ENCODE data around the gene GABRB3.

Gene GABRB3

GRCh38 chr15:26772154-26773066 lies at the start of gene GABRB3:
GABRB3 (minus strand) TSS chr15:26773066.
- DNase-seq (ENCODE audit: low read depth in 2 of 2): no peak

GRCh38 chr15:26807517-26808427 lies 34.9 kb upstream of the GABRB3 start:
- no peak for DNase-seq (ENCODE audit: low read depth in 2 of 2)

- no peak for DNase-seq (ENCODE audit: low read depth in 2 of 2)
These were observed 33.7 kb upstream of the GABRB3 start for GRCh38 chr15:26806574-26806973.

- DNase-seq (ENCODE audit: low read depth in 2 of 2): no peak
These were observed 33.3 kb upstream of the GABRB3 start for GRCh38 chr15:26806151-26806550.

- DNase-seq (ENCODE audit: low read depth in 2 of 2): no peak
These were observed 32.6 kb upstream of the GABRB3 start for GRCh38 chr15:26805470-26805869.

GRCh38 chr15:26804063-26804804 lies 31.4 kb upstream of the GABRB3 start:
- DNase-seq (ENCODE audit: low read depth in 2 of 2): no peak

GRCh38 chr15:26790118-26790517 lies 17.3 kb upstream of the GABRB3 start:
- DNase-seq (ENCODE audit: low read depth in 2 of 2): no peak

GRCh38 chr15:26781816-26782215 lies 8.9 kb upstream of the GABRB3 start:
- DNase-seq (ENCODE audit: low read depth in 2 of 2): no peak

- no peak for DNase-seq (ENCODE audit: low read depth in 2 of 2)
These were observed 1.1 kb upstream of the GABRB3 start for GRCh38 chr15:26773917-26774316.

- DNase-seq (ENCODE audit: low read depth in 2 of 2): no peak
These were observed 406 bp upstream of the GABRB3 start for GRCh38 chr15:26773067-26773877.

GRCh38 chr15:26771578-26772153 lies 1.2 kb downstream of the GABRB3 start:
- DNase-seq (ENCODE audit: low read depth in 2 of 2): no peak

GRCh38 chr15:26771168-26771567 lies 1.7 kb downstream of the GABRB3 start:
- DNase-seq (ENCODE audit: low read depth in 2 of 2): no peak

- no peak for DNase-seq (ENCODE audit: low read depth in 2 of 2)
These were observed 5.6 kb downstream of the GABRB3 start for GRCh38 chr15:26767169-26767670.

- no peak for DNase-seq (ENCODE audit: low read depth in 2 of 2)
These were observed 6.6 kb downstream of the GABRB3 start for GRCh38 chr15:26766262-26766661.

GRCh38 chr15:26759986-26760385 lies 12.9 kb downstream of the GABRB3 start:
- no peak for DNase-seq (ENCODE audit: low read depth in 2 of 2)

- no peak for DNase-seq (ENCODE audit: low read depth in 2 of 2)
These were observed 14.8 kb downstream of the GABRB3 start for GRCh38 chr15:26758079-26758478.

- DNase-seq (ENCODE audit: low read depth in 2 of 2): no peak
These were observed 15.7 kb downstream of the GABRB3 start for GRCh38 chr15:26757141-26757540.

- no peak for DNase-seq (ENCODE audit: low read depth in 2 of 2)
These were observed 28.0 kb downstream of the GABRB3 start for GRCh38 chr15:26744894-26745293.

- DNase-seq (ENCODE audit: low read depth in 2 of 2): no peak
These were observed 33.1 kb downstream of the GABRB3 start for GRCh38 chr15:26739791-26740190.

- no peak for DNase-seq (ENCODE audit: low read depth in 2 of 2)
These were observed 33.9 kb downstream of the GABRB3 start for GRCh38 chr15:26738996-26739395.
